ENCODE data around the gene EXOC8. TPM values are rescaled to one million over a fixed set of nuclear protein-coding genes. Genes with fewer than 3 reads are reported as not detected.

EXOC8 gene
- total RNA-seq, 6 experiments from 2014 or later: 12.3 to 14.8 (median 14.2) TPM

- H3K27ac Mint-ChIP-seq: peak overlapping the region; percentile 75
- peaks cover 27% of the 10 kb centered on the region for H3K4me1 Mint-ChIP-seq (ENCODE audit: low read depth)
- H3K9me3 Mint-ChIP-seq: no peaks in the 10 kb centered on the region
- no peaks in the 10 kb centered on the region for H3K27me3 Mint-ChIP-seq (ENCODE audit: insufficient read depth)
- H3K4me3 Mint-ChIP-seq: no peak overlapping the region
- peaks cover 16% of the 10 kb centered on the region for H3K36me3 Mint-ChIP-seq (ENCODE audit: low read depth)
- TF ChIP-seq, protein P1, sequence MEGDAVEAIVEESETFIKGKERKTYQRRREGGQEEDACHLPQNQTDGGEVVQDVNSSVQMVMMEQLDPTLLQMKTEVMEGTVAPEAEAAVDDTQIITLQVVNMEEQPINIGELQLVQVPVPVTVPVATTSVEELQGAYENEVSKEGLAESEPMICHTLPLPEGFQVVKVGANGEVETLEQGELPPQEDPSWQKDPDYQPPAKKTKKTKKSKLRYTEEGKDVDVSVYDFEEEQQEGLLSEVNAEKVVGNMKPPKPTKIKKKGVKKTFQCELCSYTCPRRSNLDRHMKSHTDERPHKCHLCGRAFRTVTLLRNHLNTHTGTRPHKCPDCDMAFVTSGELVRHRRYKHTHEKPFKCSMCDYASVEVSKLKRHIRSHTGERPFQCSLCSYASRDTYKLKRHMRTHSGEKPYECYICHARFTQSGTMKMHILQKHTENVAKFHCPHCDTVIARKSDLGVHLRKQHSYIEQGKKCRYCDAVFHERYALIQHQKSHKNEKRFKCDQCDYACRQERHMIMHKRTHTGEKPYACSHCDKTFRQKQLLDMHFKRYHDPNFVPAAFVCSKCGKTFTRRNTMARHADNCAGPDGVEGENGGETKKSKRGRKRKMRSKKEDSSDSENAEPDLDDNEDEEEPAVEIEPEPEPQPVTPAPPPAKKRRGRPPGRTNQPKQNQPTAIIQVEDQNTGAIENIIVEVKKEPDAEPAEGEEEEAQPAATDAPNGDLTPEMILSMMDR (IDR thresholded peaks at IDR 0.05): no peak
- peak; percentile 85 for DNase-seq
Measured at GRCh38 chr1:231359113-231359512, 21.5 kb upstream of the EXOC8 start.

DNA sequence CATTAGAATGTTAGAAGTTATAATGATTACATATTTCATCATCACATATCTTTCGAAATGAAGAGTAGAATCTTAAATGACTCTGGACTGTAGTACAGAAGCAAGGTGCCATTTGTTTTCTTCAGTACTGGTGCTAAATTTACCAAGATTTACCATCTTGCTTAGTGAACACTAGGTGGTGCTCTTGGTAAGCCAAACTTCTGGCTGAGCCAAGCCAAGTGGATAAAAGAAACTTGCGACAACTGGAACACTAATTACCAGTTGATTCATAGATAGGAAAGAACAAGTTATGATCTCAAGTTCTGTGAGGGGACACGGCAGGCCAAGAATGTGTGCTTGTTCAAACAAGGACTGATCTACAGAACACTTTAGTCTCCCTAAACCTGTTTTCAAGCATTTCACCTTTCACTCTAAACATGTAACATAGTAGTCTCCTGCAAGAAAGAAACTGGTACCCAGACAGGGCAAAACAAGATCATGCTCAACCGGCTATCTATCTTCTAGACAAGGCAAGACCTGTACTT, 20.2 kb upstream of the EXOC8 start:
- peak overlapping the region; percentile 74 for H3K27ac Mint-ChIP-seq

GRCh38 chr1:231357187-231357772, 19.6 kb upstream of the EXOC8 start:
- DNase-seq: no peak
- Mint-ChIP-seq H3K4me1 (ENCODE audit: low read depth) (peaks cover 28% of the 10 kb centered on the region), H3K36me3 (ENCODE audit: low read depth) (peaks cover 14% of the 10 kb centered on the region), H3K27me3 (ENCODE audit: insufficient read depth) (no peaks in the 10 kb centered on the region), H3K27ac (0 out of 2 replicates have a peak overlapping the region, but pooled peaks have one; percentile 74), H3K9me3 (no peaks in the 10 kb centered on the region), H3K4me3 (no peak overlapping the region)
- TF ChIP-seq, protein P1 (IDR thresholded peaks at IDR 0.05): no peak

More for the DNA sequence above, 20.2 kb upstream of the EXOC8 start:
- DNase-seq: peak; percentile 77
- 0 out of 2 replicates have a peak overlapping the region, but pooled peaks have one; percentile 19 for H3K4me3 Mint-ChIP-seq
- H3K36me3 Mint-ChIP-seq (ENCODE audit: low read depth): peaks cover 16% of the 10 kb centered on the region
- no peaks in the 10 kb centered on the region for H3K9me3 Mint-ChIP-seq
- TF ChIP-seq, protein P1 (IDR thresholded peaks at IDR 0.05): peak; percentile 93
- H3K27me3 Mint-ChIP-seq (ENCODE audit: insufficient read depth): no peaks in the 10 kb centered on the region
- H3K4me1 Mint-ChIP-seq (ENCODE audit: low read depth): peaks cover 28% of the 10 kb centered on the region

GRCh38 chr1:231355171-231355570, 17.5 kb upstream of the EXOC8 start:
- H3K4me3 Mint-ChIP-seq: no peak overlapping the region
- no peaks in the 10 kb centered on the region for H3K9me3 Mint-ChIP-seq
- peaks cover 4% of the 10 kb centered on the region; the same call in 1 of the 2 replicates for H3K36me3 Mint-ChIP-seq (ENCODE audit: low read depth)
- TF ChIP-seq, protein P1 (IDR thresholded peaks at IDR 0.05): no peak
- DNase-seq: no peak
- peak overlapping the region; percentile 53 for H3K27ac Mint-ChIP-seq
- H3K4me1 Mint-ChIP-seq (ENCODE audit: low read depth): peaks cover 28% of the 10 kb centered on the region
- H3K27me3 Mint-ChIP-seq (ENCODE audit: insufficient read depth): no peaks in the 10 kb centered on the region

DNA sequence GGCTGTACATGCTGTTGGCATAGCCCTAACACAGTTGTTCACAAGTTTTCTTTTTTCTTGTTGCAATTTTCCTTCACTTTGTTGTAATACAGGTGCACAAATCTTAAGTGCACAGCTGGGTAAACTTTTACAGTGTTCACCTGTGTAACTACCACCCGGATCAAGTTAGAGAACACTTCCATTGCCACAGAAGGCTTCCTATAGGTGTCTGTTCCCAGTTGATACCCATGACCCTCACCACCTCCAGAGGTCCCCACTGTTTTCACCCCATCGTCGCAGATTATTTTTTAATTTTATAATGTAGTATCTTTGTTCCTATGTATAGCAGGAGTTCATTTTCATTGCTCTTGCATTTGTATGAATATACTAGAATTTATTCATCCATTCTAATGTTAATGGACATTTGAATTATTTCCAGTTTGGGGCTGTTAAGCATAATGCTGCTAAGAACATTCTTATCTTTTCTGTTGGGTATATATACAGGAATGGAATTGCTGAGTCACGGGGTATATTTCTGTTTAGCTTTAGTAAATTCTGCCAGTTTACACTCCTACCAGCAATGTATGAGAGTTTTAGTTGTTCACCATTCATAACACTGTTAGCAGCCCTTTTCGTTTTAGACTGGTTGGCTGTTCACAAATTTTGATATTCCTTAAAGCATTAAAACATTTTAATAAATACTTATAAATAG, 16.8 kb upstream of the EXOC8 start:
- no peaks in the 10 kb centered on the region for H3K9me3 Mint-ChIP-seq
- H3K27me3 Mint-ChIP-seq (ENCODE audit: insufficient read depth): no peaks in the 10 kb centered on the region
- no peak overlapping the region for H3K4me3 Mint-ChIP-seq
- H3K36me3 Mint-ChIP-seq (ENCODE audit: low read depth): peaks cover 4% of the 10 kb centered on the region; the same call in 1 of the 2 replicates
- peaks cover 23% of the 10 kb centered on the region for H3K4me1 Mint-ChIP-seq (ENCODE audit: low read depth)
- no peak for DNase-seq
- TF ChIP-seq, protein P1 (IDR thresholded peaks at IDR 0.05): no peak
- H3K27ac Mint-ChIP-seq: no peak overlapping the region
